ENCODE data around the gene ATP2C1. TPM values are rescaled to one million over a fixed set of nuclear protein-coding genes. Genes with fewer than 3 reads are reported as not detected.

ATP2C1 gene
- total RNA-seq (10 to 100 TPM; 42.6 to 64.9 (median 50.5) TPM), polyA plus RNA-seq (1 to 10 TPM; 6.6 to 8.7 TPM), total RNA-seq (54.1 reads per million, percentile 73 among the genes with 10 or more reads in this experiment)

- Mint-ChIP-seq H3K9me3 (no peaks in the 10 kb centered on the region), H3K36me3 (no peaks in the 10 kb centered on the region), H3K27ac (peak within 1 kb of the TSS; percentile 95 to 100 (median 99)), H3K4me3 (peak within 1 kb of the TSS; percentile 94 to 99 (median 98)), H3K4me1 (peaks cover 25 to 51% (median 39%) of the 10 kb centered on the region in 7 donors), H3K27me3 (peaks cover 0 to 3% (median 0%) of the 10 kb centered on the region in 5 donors)
- intact Hi-C loops (cut with micrococcal nuclease), result loop anchor here (1.0 to 5.0 kb wide), 16 partner anchors 15 to 1829 kb away; partner anchors contain the start of genes ASTE1 (in 2 of the 2), DNAJC13 (in 2 of the 2), NEK11 (in 2 of the 2) and NUDT16 (in 2 of the 2)
- peaks cover 5 to 14% of the 10 kb centered on the region in 2 donors for H3K4me1 ChIP-seq (ENCODE audit: control insufficient read depth in 2 of 2, insufficient read depth in 2 of 2, low read length in 2 of 2)
- peaks cover 0 to 10% (median 0%) of the 10 kb centered on the region in 3 experiments for H3K36me3 ChIP-seq (ENCODE audit: control insufficient read depth in 2 of 3, insufficient read depth in 3 of 3, low read length in 3 of 3)
- H3K9me3 ChIP-seq (ENCODE audit: control insufficient read depth in 2 of 3, low read length in 3 of 3), result no peaks in the 10 kb centered on the region
- H3K27me3 ChIP-seq (ENCODE audit: control insufficient read depth in 2 of 2, insufficient read depth in 2 of 2, low read length in 2 of 2), result no peaks in the 10 kb centered on the region
- DNase-seq (peak; percentile 82 to 92 (median 86)), ATAC-seq (peak; percentile 90)
- H3K27ac ChIP-seq (ENCODE audit: low read depth, low read length), result peak within 1 kb of the TSS; percentile 93
- ChIA-PET POLR2A (interaction anchor here (0.6 to 2.0 kb wide), 13 partner anchors 34 to 964 kb away, joined by 3 to 11 read pairs (median 4); partner anchors contain the start of genes ASTE1, NEK11 and PIK3R4), CTCF (interaction anchor here (0.6 to 1.7 kb wide), 11 partner anchors 18 to 148 kb away, joined by 3 to 12 read pairs (median 4); partner anchors contain the start of genes ASTE1, NEK11 and PIK3R4)
- peak within 1 kb of the TSS; percentile 96 for H3K4me3 ChIP-seq (ENCODE audit: low read length)
Measured at GRCh38 chr3:130893376-130894129, at the start of gene ATP2C1. Gene ATP2C1 (plus strand): TSS chr3:130894084. CDS start chr3:130894770, 686 bp downstream.

GRCh38 chr3:130844462-130844861 lies 49.4 kb upstream of the ATP2C1 start:
- ChIA-PET POLR2A (no interaction called here), CTCF (no interaction called here)
- Histone ChIP-seq H3K27me3 (ENCODE audit: control insufficient read depth in 2 of 2, insufficient read depth in 2 of 2, low read length in 2 of 2) (no peaks in the 10 kb centered on the region), H3K4me1 (ENCODE audit: control insufficient read depth in 2 of 2, insufficient read depth in 2 of 2, low read length in 2 of 2) (no peaks in the 10 kb centered on the region), H3K36me3 (ENCODE audit: control insufficient read depth in 2 of 3, insufficient read depth in 3 of 3, low read length in 3 of 3) (no peaks in the 10 kb centered on the region), H3K4me3 (ENCODE audit: low read length) (no peak overlapping the region), H3K27ac (ENCODE audit: low read depth, low read length) (no peak overlapping the region), H3K9me3 (ENCODE audit: control insufficient read depth in 2 of 3, low read length in 3 of 3) (no peaks in the 10 kb centered on the region)
- Mint-ChIP-seq H3K27ac (no peak overlapping the region), H3K36me3 (no peaks in the 10 kb centered on the region), H3K27me3 (peaks cover 7 to 16% (median 11%) of the 10 kb centered on the region in 5 donors), H3K9me3 (peaks cover 0 to 3% (median 0%) of the 10 kb centered on the region in 11 donors), H3K4me3 (no peak overlapping the region), H3K4me1 (peaks cover 0 to 16% (median 5%) of the 10 kb centered on the region in 7 donors)
- DNase-seq, result no peak
- ATAC-seq, result no peak
- intact Hi-C loops (cut with micrococcal nuclease), result no loop called here

DNA sequence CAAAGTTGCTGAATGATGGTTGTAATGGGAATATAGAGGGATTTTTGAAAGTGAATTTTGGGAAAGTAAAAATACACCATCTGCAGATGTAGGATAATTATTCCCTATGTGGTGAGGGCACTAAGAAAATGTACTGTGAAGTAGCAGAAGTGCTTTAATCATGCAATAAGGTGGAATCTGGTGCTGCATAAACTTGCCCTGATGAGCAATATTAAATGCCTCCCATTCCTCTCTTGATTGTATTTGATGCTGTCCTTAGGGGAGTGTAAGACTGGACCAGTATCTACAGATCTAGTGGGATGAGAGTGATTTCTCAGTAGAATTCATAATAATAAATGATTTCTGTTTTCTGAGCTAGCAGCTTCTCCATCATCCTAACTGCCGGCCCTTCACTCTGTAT lies 47.7 kb upstream of the ATP2C1 start:
- Histone ChIP-seq H3K9me3 (ENCODE audit: control insufficient read depth in 2 of 3, low read length in 3 of 3) (no peaks in the 10 kb centered on the region), H3K4me1 (ENCODE audit: control insufficient read depth in 2 of 2, insufficient read depth in 2 of 2, low read length in 2 of 2) (peaks cover 0 to 8% of the 10 kb centered on the region in 2 donors), H3K36me3 (ENCODE audit: control insufficient read depth in 2 of 3, insufficient read depth in 3 of 3, low read length in 3 of 3) (no peaks in the 10 kb centered on the region), H3K27me3 (ENCODE audit: control insufficient read depth in 2 of 2, insufficient read depth in 2 of 2, low read length in 2 of 2) (no peaks in the 10 kb centered on the region), H3K27ac (ENCODE audit: low read depth, low read length) (no peak overlapping the region), H3K4me3 (ENCODE audit: low read length) (no peak overlapping the region)
- no peak overlapping the region for H3K27ac Mint-ChIP-seq
- DNase-seq (no peak), ATAC-seq (no peak)
- POLR2A ChIA-PET, result no interaction called here
- H3K36me3 Mint-ChIP-seq, result no peaks in the 10 kb centered on the region
- intact Hi-C loops (cut with micrococcal nuclease), result no loop called here
- H3K4me1 Mint-ChIP-seq, result peaks cover 0 to 25% (median 13%) of the 10 kb centered on the region in 7 donors
- peaks cover 6 to 21% (median 8%) of the 10 kb centered on the region in 5 donors for H3K27me3 Mint-ChIP-seq
- CTCF ChIA-PET, result no interaction called here
- H3K4me3 Mint-ChIP-seq, result no peak overlapping the region
- H3K9me3 Mint-ChIP-seq, result peaks cover 0 to 3% (median 0%) of the 10 kb centered on the region in 11 donors

GRCh38 chr3:130849091-130849552 lies 44.8 kb upstream of the ATP2C1 start:
- Mint-ChIP-seq H3K27ac (peak overlapping the region in 1 of 9 donors; percentile 74), H3K9me3 (peaks cover 0 to 3% (median 0%) of the 10 kb centered on the region in 11 donors), H3K36me3 (peaks cover 0 to 1% (median 0%) of the 10 kb centered on the region in 5 donors), H3K27me3 (peaks cover 6 to 28% (median 19%) of the 10 kb centered on the region in 5 donors), H3K4me3 (no peak overlapping the region), H3K4me1 (peaks cover 0 to 35% (median 13%) of the 10 kb centered on the region in 7 donors)
- Histone ChIP-seq H3K4me1 (ENCODE audit: control insufficient read depth in 2 of 2, insufficient read depth in 2 of 2, low read length in 2 of 2) (peaks cover 0 to 8% of the 10 kb centered on the region in 2 donors), H3K4me3 (ENCODE audit: low read length) (no peak overlapping the region), H3K9me3 (ENCODE audit: control insufficient read depth in 2 of 3, low read length in 3 of 3) (no peaks in the 10 kb centered on the region), H3K27me3 (ENCODE audit: control insufficient read depth in 2 of 2, insufficient read depth in 2 of 2, low read length in 2 of 2) (no peaks in the 10 kb centered on the region), H3K27ac (ENCODE audit: low read depth, low read length) (no peak overlapping the region), H3K36me3 (ENCODE audit: control insufficient read depth in 2 of 3, insufficient read depth in 3 of 3, low read length in 3 of 3) (no peaks in the 10 kb centered on the region)
- intact Hi-C loops (cut with micrococcal nuclease), result no loop called here
- DNase-seq (no peak), ATAC-seq (no peak)
- ChIA-PET POLR2A (no interaction called here), CTCF (no interaction called here)

- H3K9me3 Mint-ChIP-seq, result peaks cover 0 to 1% (median 0%) of the 10 kb centered on the region in 11 donors
- Histone ChIP-seq H3K27ac (ENCODE audit: low read depth, low read length) (no peak overlapping the region), H3K9me3 (ENCODE audit: control insufficient read depth in 2 of 3, low read length in 3 of 3) (no peaks in the 10 kb centered on the region), H3K4me1 (ENCODE audit: control insufficient read depth in 2 of 2, insufficient read depth in 2 of 2, low read length in 2 of 2) (peaks cover 0 to 8% of the 10 kb centered on the region in 2 donors), H3K36me3 (ENCODE audit: control insufficient read depth in 2 of 3, insufficient read depth in 3 of 3, low read length in 3 of 3) (no peaks in the 10 kb centered on the region), H3K4me3 (ENCODE audit: low read length) (no peak overlapping the region), H3K27me3 (ENCODE audit: control insufficient read depth in 2 of 2, insufficient read depth in 2 of 2, low read length in 2 of 2) (no peaks in the 10 kb centered on the region)
- ATAC-seq (peak; percentile 85), DNase-seq (peak in 6 of 9 donors; percentile 1 to 55 (median 18))
- H3K27ac Mint-ChIP-seq, result peak overlapping the region in 1 of 9 donors; percentile 76
- intact Hi-C loops (cut with micrococcal nuclease), result loop anchor here in 1 of 2 donors (1.0 to 2.0 kb wide), 3 partner anchors 43 to 177 kb away; partner anchors contain the start of genes ASTE1, NEK11 and PIK3R4
- CTCF ChIA-PET, result no interaction called here
- POLR2A ChIA-PET, result interaction anchor here (0.7 kb wide), 1 partner anchor 16 kb away, joined by 4 read pairs; no protein-coding TSS in a partner anchor
- peaks cover 0 to 4% (median 0%) of the 10 kb centered on the region in 5 donors for H3K36me3 Mint-ChIP-seq
- peaks cover 10 to 31% (median 17%) of the 10 kb centered on the region in 5 donors for H3K27me3 Mint-ChIP-seq
- peaks cover 0 to 35% (median 13%) of the 10 kb centered on the region in 7 donors for H3K4me1 Mint-ChIP-seq
- H3K4me3 Mint-ChIP-seq, result peak overlapping the region in 6 of 10 donors; percentile 5 to 54 (median 33)
Measured at GRCh38 chr3:130850044-130850797, 43.7 kb upstream of the ATP2C1 start.

- H3K4me1 Mint-ChIP-seq, result peaks cover 0 to 35% (median 13%) of the 10 kb centered on the region in 7 donors
- H3K4me3 Mint-ChIP-seq, result peak overlapping the region in 6 of 10 donors; percentile 5 to 54 (median 33)
- H3K9me3 ChIP-seq (ENCODE audit: control insufficient read depth in 2 of 3, low read length in 3 of 3), result no peaks in the 10 kb centered on the region
- no peak overlapping the region for H3K27ac ChIP-seq (ENCODE audit: low read depth, low read length)
- peaks cover 0 to 1% (median 0%) of the 10 kb centered on the region in 11 donors for H3K9me3 Mint-ChIP-seq
- intact Hi-C loops (cut with micrococcal nuclease), result loop anchor here in 1 of 2 donors (1.0 to 2.0 kb wide), 3 partner anchors 42 to 176 kb away; partner anchors contain the start of genes ASTE1, NEK11 and PIK3R4
- no peak overlapping the region for H3K4me3 ChIP-seq (ENCODE audit: low read length)
- H3K36me3 ChIP-seq (ENCODE audit: control insufficient read depth in 2 of 3, insufficient read depth in 3 of 3, low read length in 3 of 3), result no peaks in the 10 kb centered on the region
- ChIA-PET CTCF (no interaction called here), POLR2A (no interaction called here)
- DNase-seq, result no peak
- peaks cover 0 to 4% (median 0%) of the 10 kb centered on the region in 5 donors for H3K36me3 Mint-ChIP-seq
- peaks cover 10 to 35% (median 19%) of the 10 kb centered on the region in 5 donors for H3K27me3 Mint-ChIP-seq
- H3K27ac Mint-ChIP-seq, result peak overlapping the region in 1 of 9 donors; percentile 15
- peaks cover 0 to 8% of the 10 kb centered on the region in 2 donors for H3K4me1 ChIP-seq (ENCODE audit: control insufficient read depth in 2 of 2, insufficient read depth in 2 of 2, low read length in 2 of 2)
- ATAC-seq, result no peak
- no peaks in the 10 kb centered on the region for H3K27me3 ChIP-seq (ENCODE audit: control insufficient read depth in 2 of 2, insufficient read depth in 2 of 2, low read length in 2 of 2)
Measured at GRCh38 chr3:130850843-130851242, 43.0 kb upstream of the ATP2C1 start.
